HG02798 (cell line): Measurements from ENCODE around the gene SEPTIN3.

Experiments used
- ATAC-seq: cut with Tn5 transposase; IDR thresholded peaks from one replicate; pipeline ENCODE4 v1.9.1; 2021; ENCODE audit warnings: mild to moderate bottlenecking; ENCODE audit not compliant: unreplicated experiment, poor library complexity

Gene SEPTIN3

GRCh38 chr22:41971431-41971830, 2.2 kb downstream of the SEPTIN3 start:
- ATAC-seq = no peak

- no peak for ATAC-seq
These were observed 5.5 kb downstream of the SEPTIN3 start for GRCh38 chr22:41974691-41975290.

GRCh38 chr22:41975299-41976069, 6.2 kb downstream of the SEPTIN3 start:
- no peak for ATAC-seq

GRCh38 chr22:41976070-41976901, 7.0 kb downstream of the SEPTIN3 start:
- no peak for ATAC-seq

GRCh38 chr22:41976961-41977566, 7.8 kb downstream of the SEPTIN3 start:
- ATAC-seq = no peak

GRCh38 chr22:41978732-41979131, 9.5 kb downstream of the SEPTIN3 start:
- no peak for ATAC-seq

GRCh38 chr22:41979423-41980250, 10.4 kb downstream of the SEPTIN3 start:
- ATAC-seq = no peak

GRCh38 chr22:41982865-41983264, 13.6 kb downstream of the SEPTIN3 start:
- ATAC-seq = no peak

- no peak for ATAC-seq
These were observed 14.5 kb downstream of the SEPTIN3 start for GRCh38 chr22:41983513-41984405.

- ATAC-seq = no peak
These were observed 18.0 kb downstream of the SEPTIN3 start for GRCh38 chr22:41987276-41987675.

- no peak for ATAC-seq
These were observed 20.0 kb downstream of the SEPTIN3 start for GRCh38 chr22:41989246-41989645.

GRCh38 chr22:41991111-41991510, 21.9 kb downstream of the SEPTIN3 start:
- no peak for ATAC-seq

GRCh38 chr22:41992496-41992895, 23.3 kb downstream of the SEPTIN3 start:
- no peak for ATAC-seq

GRCh38 chr22:41995211-41995610, 26.0 kb downstream of the SEPTIN3 start:
- ATAC-seq = no peak

GRCh38 chr22:41996826-41997225, 27.6 kb downstream of the SEPTIN3 start:
- no peak for ATAC-seq

GRCh38 chr22:41998361-41999261, 29.4 kb downstream of the SEPTIN3 start, which contains the start of gene WBP2NL:
WBP2NL (plus strand) TSS chr22:41998788; CDS start chr22:41998819, 31 bp downstream.
- ATAC-seq = peak; percentile 95

GRCh38 chr22:42000466-42000865, 31.2 kb downstream of the SEPTIN3 start:
- no peak for ATAC-seq

- ATAC-seq = no peak
These were observed 31.9 kb downstream of the SEPTIN3 start for GRCh38 chr22:42001121-42001520.
